Activated naive CD8-positive, alpha-beta T cell treated with anti-CD3 and anti-CD28 coated beads, Interleukin-2, amount 50 U/mL, for 24 hours (primary cell): ENCODE data around the gene RNGTT.
A peak's percentile ranks its signal among the peaks of the same experiment; 100 is the strongest.

Experiments
- ATAC-seq: fragments of 150-1000 bp; cut with Tn5 transposase; one replicate; pipeline ENCODE4 v1.10.0; 2021
- DNase-seq: peaks from one replicate; pipeline ENCODE4 v3.0.0; 2021
- H3K27ac Mint-ChIP-seq: one replicate; pipeline ENCODE4 v1.8.0; 2021; ENCODE audit warnings: mild to moderate bottlenecking, mixed read lengths
- H3K27me3 Mint-ChIP-seq: one replicate; pipeline ENCODE4 v1.8.0; 2021; ENCODE audit warnings: mixed read lengths
- H3K36me3 Mint-ChIP-seq: one replicate; pipeline ENCODE4 v1.8.0; 2021; ENCODE audit warnings: low read depth, mixed read lengths
- H3K4me1 Mint-ChIP-seq: one replicate; pipeline ENCODE4 v1.8.0; 2021; ENCODE audit warnings: mixed read lengths
- H3K4me3 Mint-ChIP-seq: one replicate; pipeline ENCODE4 v1.8.0; 2021; ENCODE audit warnings: mild to moderate bottlenecking, moderate library complexity, mixed read lengths
- H3K9me3 Mint-ChIP-seq: one replicate; pipeline ENCODE4 v1.8.0; 2021; ENCODE audit warnings: mixed read lengths

RNGTT gene

GRCh38 chr6:88963139-88964090, at the start of gene RNGTT:
Gene RNGTT, minus strand, starts transcription at chr6:88963618. Its CDS starts 209 bp downstream, at chr6:88963409.
- Mint-ChIP-seq H3K9me3 (no peaks in the 10 kb centered on the region), H3K27me3 (peaks cover 2% of the 10 kb centered on the region), H3K4me3 (peak within 1 kb of the TSS; percentile 98), H3K27ac (peak within 1 kb of the TSS; percentile 93), H3K4me1 (peaks cover 38% of the 10 kb centered on the region), H3K36me3 (peaks cover 2% of the 10 kb centered on the region)
- DNase-seq (peak; percentile 99), ATAC-seq (peak; percentile 100)

- ATAC-seq (no peak), DNase-seq (no peak)
- Mint-ChIP-seq H3K4me3 (no peak overlapping the region), H3K27ac (no peak overlapping the region), H3K27me3 (no peaks in the 10 kb centered on the region), H3K9me3 (peaks cover 10% of the 10 kb centered on the region), H3K4me1 (peaks cover 12% of the 10 kb centered on the region), H3K36me3 (no peaks in the 10 kb centered on the region)
These were observed 48.0 kb upstream of the RNGTT start for GRCh38 chr6:89011436-89011835.

DNA sequence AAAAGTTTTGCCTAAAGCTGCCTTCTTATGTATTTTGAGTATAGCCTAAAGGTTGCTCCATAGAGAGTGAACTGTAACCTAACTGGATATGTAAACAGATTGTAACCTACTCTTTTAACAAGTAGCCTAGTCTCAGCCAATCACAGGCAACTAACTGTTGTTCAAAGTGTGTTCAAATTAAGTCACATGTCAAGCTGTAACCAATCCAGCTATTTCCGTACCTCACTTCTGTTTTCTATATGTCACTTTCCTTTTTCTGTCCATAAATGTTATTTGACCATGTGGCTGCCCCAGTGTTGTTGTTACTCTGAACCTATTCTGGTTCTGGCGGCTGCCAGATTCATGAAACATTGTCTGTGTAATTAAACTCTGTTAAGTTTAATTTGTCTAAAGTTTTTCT, 47.4 kb upstream of the RNGTT start:
- no peaks in the 10 kb centered on the region for H3K27me3 Mint-ChIP-seq
- H3K9me3 Mint-ChIP-seq: peaks cover 4% of the 10 kb centered on the region
- DNase-seq: no peak
- peaks cover 12% of the 10 kb centered on the region for H3K4me1 Mint-ChIP-seq
- ATAC-seq: no peak
- H3K27ac Mint-ChIP-seq: no peak overlapping the region
- no peak overlapping the region for H3K4me3 Mint-ChIP-seq
- H3K36me3 Mint-ChIP-seq: no peaks in the 10 kb centered on the region

GRCh38 chr6:89009624-89010059, 46.2 kb upstream of the RNGTT start:
- H3K36me3 Mint-ChIP-seq: no peaks in the 10 kb centered on the region
- H3K27ac Mint-ChIP-seq: no peak overlapping the region
- H3K4me1 Mint-ChIP-seq: peaks cover 12% of the 10 kb centered on the region
- no peak overlapping the region for H3K4me3 Mint-ChIP-seq
- H3K27me3 Mint-ChIP-seq: no peaks in the 10 kb centered on the region
- ATAC-seq (no peak), DNase-seq (no peak)
- peaks cover 4% of the 10 kb centered on the region for H3K9me3 Mint-ChIP-seq

- Mint-ChIP-seq H3K4me3 (no peak overlapping the region), H3K36me3 (no peaks in the 10 kb centered on the region), H3K27me3 (no peaks in the 10 kb centered on the region), H3K4me1 (peaks cover 12% of the 10 kb centered on the region), H3K27ac (no peak overlapping the region), H3K9me3 (peaks cover 4% of the 10 kb centered on the region)
- ATAC-seq (no peak), DNase-seq (no peak)
These were observed 45.5 kb upstream of the RNGTT start for GRCh38 chr6:89008815-89009374.

DNA sequence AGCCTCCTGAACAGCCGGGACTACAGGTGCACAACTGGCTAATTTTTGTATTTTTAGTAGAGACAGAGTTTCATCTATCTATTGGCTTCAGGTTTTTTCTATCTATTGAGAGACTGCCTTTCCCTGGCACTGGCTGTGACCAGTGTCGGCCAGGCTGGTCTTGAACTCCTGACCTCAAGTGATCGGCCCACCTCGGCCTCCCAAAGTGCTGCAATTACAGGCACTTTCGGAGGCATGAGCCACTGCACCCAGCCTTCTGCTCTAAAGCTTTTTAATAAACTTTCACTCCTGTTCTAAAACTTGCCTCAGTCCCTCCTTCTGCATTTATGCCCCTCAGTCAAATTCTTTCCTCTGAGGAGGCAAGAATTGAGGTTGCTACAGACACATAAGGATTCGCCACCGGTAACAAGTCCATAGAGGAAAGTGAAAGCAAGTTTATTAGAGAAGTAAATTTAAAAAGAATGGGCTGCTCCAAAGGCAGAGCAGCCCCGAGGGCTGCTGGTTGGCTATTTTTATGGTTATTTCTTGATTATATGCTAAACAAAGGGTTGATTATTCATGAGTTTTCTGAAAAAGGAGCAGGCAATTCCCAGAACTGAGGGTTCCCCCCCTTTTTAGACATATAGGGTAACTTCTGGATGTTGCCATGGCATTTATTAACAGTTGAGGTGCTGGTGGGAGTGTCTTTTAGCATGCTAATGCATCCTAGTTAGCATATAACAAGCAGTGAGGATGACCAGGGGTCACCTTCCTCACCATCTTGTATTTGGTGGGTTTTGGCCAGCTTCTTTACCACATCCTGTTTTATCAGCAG, 44.8 kb upstream of the RNGTT start:
- Mint-ChIP-seq H3K36me3 (no peaks in the 10 kb centered on the region), H3K27ac (no peak overlapping the region), H3K9me3 (peaks cover 4% of the 10 kb centered on the region), H3K27me3 (no peaks in the 10 kb centered on the region), H3K4me1 (peaks cover 12% of the 10 kb centered on the region), H3K4me3 (no peak overlapping the region)
- no peak for ATAC-seq
- DNase-seq: no peak

DNA sequence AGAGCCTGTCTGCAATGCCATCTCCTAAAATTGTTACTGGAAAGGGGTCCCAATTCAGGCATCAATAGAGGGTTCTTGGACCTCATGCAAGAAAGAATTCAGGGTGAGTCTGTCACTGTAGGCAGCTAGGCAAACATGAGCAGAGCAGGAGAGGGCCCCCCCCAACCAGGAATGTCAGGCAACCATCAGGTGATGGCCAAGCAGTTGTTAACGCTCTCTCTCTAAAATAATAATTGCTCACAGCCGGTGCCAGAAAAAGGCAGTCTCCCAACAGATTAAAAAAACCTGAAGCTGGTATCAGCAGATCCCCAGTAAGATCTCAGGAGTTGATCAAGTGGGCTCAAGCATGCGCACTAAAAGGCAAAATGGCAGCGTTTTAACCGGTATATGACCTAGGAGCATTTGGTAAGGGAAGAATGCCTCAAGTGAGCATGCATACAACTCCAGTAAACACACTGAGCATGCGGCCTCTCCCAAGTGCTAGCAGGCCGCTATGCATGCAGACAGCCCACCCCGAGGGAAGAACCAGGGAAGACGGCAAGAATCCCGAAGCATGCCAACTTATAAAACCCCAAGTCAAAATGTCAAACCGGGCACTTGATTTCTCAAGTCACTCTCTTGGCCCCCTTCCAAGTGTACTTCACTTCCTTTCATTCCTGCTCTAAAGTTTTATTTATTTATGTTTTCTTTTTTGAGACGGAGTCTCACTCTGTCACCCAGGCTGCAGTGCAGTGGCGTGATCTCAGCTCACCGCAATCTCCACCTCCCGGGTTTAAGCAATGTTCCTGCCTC, 44.0 kb upstream of the RNGTT start:
- ATAC-seq (no peak), DNase-seq (no peak)
- no peaks in the 10 kb centered on the region for H3K27me3 Mint-ChIP-seq
- peaks cover 4% of the 10 kb centered on the region for H3K9me3 Mint-ChIP-seq
- H3K4me3 Mint-ChIP-seq: no peak overlapping the region
- H3K27ac Mint-ChIP-seq: no peak overlapping the region
- H3K4me1 Mint-ChIP-seq: peaks cover 12% of the 10 kb centered on the region
- H3K36me3 Mint-ChIP-seq: no peaks in the 10 kb centered on the region

DNA sequence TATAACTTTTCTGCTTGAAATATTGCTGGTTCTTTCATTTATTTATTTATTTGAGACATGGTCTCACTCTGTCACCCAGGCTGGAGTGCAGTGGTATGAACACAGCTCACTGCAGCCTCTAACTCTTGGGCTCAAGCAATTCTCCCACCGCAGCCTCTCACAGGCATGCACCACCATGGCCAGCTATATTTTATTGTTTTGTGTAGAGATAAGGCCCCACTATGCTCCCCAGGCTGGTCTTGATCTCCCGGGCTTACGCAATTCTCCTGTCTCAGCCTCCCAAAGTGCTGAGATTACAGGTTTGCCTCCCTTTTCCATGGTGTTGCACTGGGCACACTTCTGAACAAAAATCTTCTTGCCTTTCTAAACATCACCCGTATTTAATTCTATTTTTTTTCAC, 39.1 kb upstream of the RNGTT start:
- Mint-ChIP-seq H3K4me3 (no peak overlapping the region), H3K4me1 (peaks cover 2% of the 10 kb centered on the region), H3K27ac (no peak overlapping the region), H3K27me3 (no peaks in the 10 kb centered on the region), H3K36me3 (no peaks in the 10 kb centered on the region), H3K9me3 (no peaks in the 10 kb centered on the region)
- ATAC-seq (no peak), DNase-seq (no peak)

- H3K27ac Mint-ChIP-seq: no peak overlapping the region
These were observed 33.9 kb upstream of the RNGTT start for GRCh38 chr6:88997327-88997726.

GRCh38 chr6:88992741-88993552, 29.5 kb upstream of the RNGTT start:
- H3K36me3 Mint-ChIP-seq: no peaks in the 10 kb centered on the region
- no peaks in the 10 kb centered on the region for H3K9me3 Mint-ChIP-seq
- no peaks in the 10 kb centered on the region for H3K4me1 Mint-ChIP-seq
- no peaks in the 10 kb centered on the region for H3K27me3 Mint-ChIP-seq
- DNase-seq (no peak), ATAC-seq (no peak)
- H3K4me3 Mint-ChIP-seq: no peak overlapping the region
- H3K27ac Mint-ChIP-seq: no peak overlapping the region

More at GRCh38 chr6:88997327-88997726, 33.9 kb upstream of the RNGTT start:
- H3K27me3 Mint-ChIP-seq: no peaks in the 10 kb centered on the region
- no peak overlapping the region for H3K4me3 Mint-ChIP-seq
- H3K9me3 Mint-ChIP-seq: no peaks in the 10 kb centered on the region
- DNase-seq (no peak), ATAC-seq (no peak)
- no peaks in the 10 kb centered on the region for H3K36me3 Mint-ChIP-seq
- H3K4me1 Mint-ChIP-seq: no peaks in the 10 kb centered on the region

- H3K4me3 Mint-ChIP-seq: no peak overlapping the region
- no peaks in the 10 kb centered on the region for H3K9me3 Mint-ChIP-seq
- no peaks in the 10 kb centered on the region for H3K4me1 Mint-ChIP-seq
- DNase-seq: no peak
- no peaks in the 10 kb centered on the region for H3K36me3 Mint-ChIP-seq
- H3K27ac Mint-ChIP-seq: no peak overlapping the region
- no peak for ATAC-seq
- H3K27me3 Mint-ChIP-seq: no peaks in the 10 kb centered on the region
These were observed 25.8 kb upstream of the RNGTT start for GRCh38 chr6:88989215-88989614.

- Mint-ChIP-seq H3K27me3 (no peaks in the 10 kb centered on the region), H3K36me3 (no peaks in the 10 kb centered on the region), H3K9me3 (no peaks in the 10 kb centered on the region), H3K4me1 (no peaks in the 10 kb centered on the region), H3K4me3 (no peak overlapping the region), H3K27ac (no peak overlapping the region)
- no peak for ATAC-seq
- DNase-seq: no peak
These were observed 24.5 kb upstream of the RNGTT start for GRCh38 chr6:88987922-88988321.

- Mint-ChIP-seq H3K27ac (no peak overlapping the region), H3K27me3 (no peaks in the 10 kb centered on the region), H3K9me3 (no peaks in the 10 kb centered on the region), H3K36me3 (no peaks in the 10 kb centered on the region), H3K4me1 (no peaks in the 10 kb centered on the region), H3K4me3 (no peak overlapping the region)
- DNase-seq (no peak), ATAC-seq (no peak)
These were observed 22.5 kb upstream of the RNGTT start for GRCh38 chr6:88985901-88986300.
